HAP-1 (cell line): Measurements from ENCODE around the gene ASF1B.

Source experiments
- DNase-seq, 2 experiments: peaks; one replicate each; pipeline ENCODE4 v3.0.0-alpha.2; 2016 to 2020; ENCODE audit warnings: low spot score in 2 of 2
- H3K27me3 ChIP-seq: fragments of 250-450 bp; sonication (Bioruptor Pico); 2 replicates; pipeline ENCODE4 v1.5.1; 2020; ENCODE audit warnings: low read depth, mild to moderate bottlenecking, moderate library complexity
- H3K36me3 ChIP-seq: fragments of 250-450 bp; sonication (Bioruptor Pico); replicated peaks from 2 replicates; pipeline ENCODE4 v1.5.1; 2020; ENCODE audit warnings: mild to moderate bottlenecking
- H3K4me1 ChIP-seq: fragments of 250-450 bp; sonication (Bioruptor Pico); 2 replicates; pipeline ENCODE4 v1.5.1; 2020; ENCODE audit warnings: mild to moderate bottlenecking
- H3K4me3 ChIP-seq: fragments of 250-450 bp; sonication (Bioruptor Pico); 2 replicates; pipeline ENCODE4 v1.5.1; 2020; ENCODE audit warnings: mild to moderate bottlenecking, moderate library complexity
- H3K9me3 ChIP-seq: fragments of 250-450 bp; sonication (Bioruptor Pico); 2 replicates; pipeline ENCODE4 v1.5.1; 2020; ENCODE audit warnings: mild to moderate bottlenecking, moderate library complexity
- in situ Hi-C: fragments of 300-500 bp; cut with MboI; formaldehyde crosslinking; loops from 3 replicates; pipeline ENCODE4 v1.14.3; 2020; ENCODE audit warnings: low sequenced_read_pairs, inconsistent platforms, mixed read lengths

ASF1B gene

DNA sequence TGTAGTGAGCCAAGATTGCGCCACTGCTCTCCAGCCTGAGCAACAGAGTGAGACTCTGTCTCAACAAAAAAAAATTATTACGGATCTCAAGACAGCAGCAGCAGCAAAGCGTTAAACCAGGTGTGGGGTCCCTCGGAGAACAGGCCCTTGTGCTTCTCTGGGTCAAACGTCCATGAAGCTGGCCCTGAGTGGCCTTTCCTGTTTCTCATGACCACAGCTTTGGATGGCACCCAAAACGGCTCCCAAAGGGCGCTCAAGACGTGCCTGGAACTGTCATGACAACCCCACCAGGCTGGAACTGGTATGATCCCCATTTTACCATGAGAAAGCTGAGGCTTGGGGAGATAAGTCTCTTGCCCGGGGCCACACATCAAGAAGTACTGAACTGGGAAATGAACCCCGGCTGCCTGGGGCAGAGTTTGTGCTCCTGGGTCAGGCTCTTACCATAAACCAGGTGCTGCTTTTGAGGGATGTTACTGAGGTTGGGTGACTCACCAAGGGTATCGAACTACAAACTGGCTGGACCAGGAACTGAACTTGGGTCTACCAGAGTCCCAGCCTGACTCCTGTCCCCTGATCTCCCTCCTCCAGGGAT lies 34.2 kb downstream of the ASF1B start:
- no peaks in the 10 kb centered on the region for H3K27me3 ChIP-seq
- H3K36me3 ChIP-seq: peaks cover 24% of the 10 kb centered on the region
- in situ Hi-C loops: no loop called here
- no peaks in the 10 kb centered on the region for H3K9me3 ChIP-seq
- no peak for DNase-seq
- H3K4me1 ChIP-seq: no peaks in the 10 kb centered on the region
- no peak overlapping the region for H3K4me3 ChIP-seq

DNA sequence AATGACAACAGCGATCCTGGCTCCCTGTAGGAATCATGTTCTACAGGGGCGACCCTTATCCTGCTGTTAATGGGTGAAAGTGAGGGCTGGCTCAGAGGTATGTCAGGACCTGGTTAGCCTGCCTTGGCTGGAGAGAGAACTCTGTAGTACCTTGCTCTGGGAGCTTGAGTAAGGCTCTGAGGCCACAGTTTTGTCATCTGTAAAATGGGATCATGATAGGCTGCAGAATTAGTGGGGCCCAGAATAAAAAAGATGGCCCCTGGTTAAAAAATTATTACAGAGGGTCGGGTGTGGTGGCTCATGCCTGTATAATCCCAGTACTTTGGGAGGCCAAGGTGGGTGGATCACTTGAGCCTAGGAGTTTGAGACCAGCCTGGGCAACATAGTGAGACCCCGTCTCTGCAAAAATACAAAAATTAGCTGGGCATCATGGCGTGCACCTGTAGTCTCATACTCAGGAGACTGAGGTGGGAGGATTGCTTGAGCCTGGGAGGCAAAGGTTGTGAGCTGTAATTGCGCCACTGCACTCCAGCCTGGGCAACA lies 35.3 kb downstream of the ASF1B start:
- DNase-seq: no peak
- Histone ChIP-seq H3K9me3 (no peaks in the 10 kb centered on the region), H3K4me1 (no peaks in the 10 kb centered on the region), H3K27me3 (no peaks in the 10 kb centered on the region), H3K4me3 (no peak overlapping the region), H3K36me3 (peaks cover 27% of the 10 kb centered on the region)
- in situ Hi-C loops: no loop called here

DNA sequence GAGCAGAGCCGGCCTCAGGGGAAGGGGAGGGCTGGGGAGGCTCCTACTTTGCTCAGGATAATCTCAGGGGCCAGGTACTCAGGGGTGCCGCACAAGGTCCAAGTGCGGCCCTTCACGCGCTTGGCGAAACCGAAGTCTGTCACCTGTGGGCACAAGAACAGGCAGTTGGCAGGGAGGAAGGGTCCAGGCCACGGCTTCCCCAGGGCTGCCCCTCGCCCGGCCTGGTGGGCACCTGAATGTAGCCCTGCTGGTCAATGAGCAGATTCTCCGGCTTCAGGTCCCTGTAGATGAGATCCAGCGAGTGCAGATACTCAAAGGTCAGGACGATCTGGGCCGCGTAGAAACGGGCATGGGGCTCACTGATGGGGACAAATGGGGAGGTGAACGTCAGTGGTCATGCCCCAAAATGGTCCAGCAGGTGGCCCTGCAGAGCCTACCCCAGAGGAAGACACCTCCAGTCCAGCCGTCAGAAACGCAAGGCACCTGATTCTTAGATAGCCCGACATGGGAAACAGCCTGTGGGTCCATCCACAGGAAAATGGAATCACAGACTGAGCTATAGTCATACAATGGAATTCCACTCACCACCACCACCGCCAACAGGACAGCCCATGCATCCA lies 38.7 kb downstream of the ASF1B start:
- in situ Hi-C loops: no loop called here
- Histone ChIP-seq H3K4me1 (no peaks in the 10 kb centered on the region), H3K4me3 (no peak overlapping the region), H3K36me3 (peaks cover 22% of the 10 kb centered on the region), H3K9me3 (peaks cover 8% of the 10 kb centered on the region), H3K27me3 (no peaks in the 10 kb centered on the region)
- no peak for DNase-seq

DNA sequence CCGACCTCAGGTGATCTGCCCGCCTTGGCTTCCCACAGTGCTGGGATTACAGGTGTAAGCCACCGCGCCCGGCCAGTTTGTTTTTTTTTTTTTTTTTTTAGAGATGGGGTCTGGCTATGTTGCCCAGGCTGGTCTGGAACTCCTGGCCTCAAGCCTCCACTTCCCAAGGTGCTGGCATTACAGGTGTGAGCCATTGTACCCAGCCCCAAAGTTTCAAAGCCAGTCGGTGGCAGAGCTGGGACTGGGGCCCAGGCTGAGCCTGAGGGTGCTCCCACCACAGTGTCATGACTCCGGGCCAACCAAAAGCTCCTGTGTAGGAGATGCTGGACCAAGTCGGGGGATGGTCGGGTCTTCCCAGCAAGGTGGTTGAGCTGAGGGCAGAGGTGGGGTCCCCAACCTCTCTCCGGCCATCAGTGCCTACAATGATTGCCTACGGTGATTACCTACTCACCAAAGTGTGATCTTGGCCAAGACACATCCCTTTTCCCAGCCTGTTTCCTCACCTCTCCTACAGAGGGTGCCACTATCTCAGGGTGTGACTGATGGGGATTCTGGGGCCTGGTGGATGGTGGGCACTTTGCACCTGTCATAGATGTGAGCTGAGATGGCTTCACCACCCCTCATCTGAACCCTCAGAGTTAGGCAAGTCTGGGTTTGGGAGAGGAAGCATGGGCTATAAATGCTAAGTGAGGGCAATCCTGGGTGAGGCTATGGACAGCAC lies 40.0 kb downstream of the ASF1B start:
- Histone ChIP-seq H3K4me1 (peaks cover 2% of the 10 kb centered on the region; the same call in 1 of the 2 replicates), H3K9me3 (peaks cover 8% of the 10 kb centered on the region), H3K27me3 (no peaks in the 10 kb centered on the region), H3K4me3 (no peak overlapping the region), H3K36me3 (peaks cover 14% of the 10 kb centered on the region)
- in situ Hi-C loops: no loop called here
- no peak for DNase-seq

DNA sequence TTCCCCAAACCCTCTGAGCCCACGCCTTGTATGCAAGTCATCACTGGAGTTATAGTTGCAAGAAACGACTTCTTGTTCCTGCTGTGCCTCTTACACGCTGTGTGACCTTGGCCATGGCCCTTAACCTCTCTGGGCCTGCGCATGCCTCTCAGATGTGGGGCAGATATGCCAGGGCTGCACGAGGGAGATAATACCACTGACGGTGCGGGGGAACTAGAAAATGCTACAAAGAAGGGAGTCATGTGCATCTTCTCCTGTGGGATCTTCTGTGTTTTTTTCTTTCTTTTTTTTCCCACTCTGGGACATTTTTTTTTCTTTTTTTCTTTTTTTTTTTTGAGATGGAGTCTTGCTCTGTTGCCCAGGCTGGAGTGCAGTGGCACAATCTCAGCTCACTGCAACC lies 41.5 kb downstream of the ASF1B start:
- Histone ChIP-seq H3K36me3 (peaks cover 3% of the 10 kb centered on the region), H3K4me3 (no peak overlapping the region), H3K27me3 (no peaks in the 10 kb centered on the region), H3K4me1 (peaks cover 2% of the 10 kb centered on the region; the same call in 1 of the 2 replicates), H3K9me3 (peaks cover 8% of the 10 kb centered on the region)
- DNase-seq: no peak
- in situ Hi-C loops: no loop called here

DNA sequence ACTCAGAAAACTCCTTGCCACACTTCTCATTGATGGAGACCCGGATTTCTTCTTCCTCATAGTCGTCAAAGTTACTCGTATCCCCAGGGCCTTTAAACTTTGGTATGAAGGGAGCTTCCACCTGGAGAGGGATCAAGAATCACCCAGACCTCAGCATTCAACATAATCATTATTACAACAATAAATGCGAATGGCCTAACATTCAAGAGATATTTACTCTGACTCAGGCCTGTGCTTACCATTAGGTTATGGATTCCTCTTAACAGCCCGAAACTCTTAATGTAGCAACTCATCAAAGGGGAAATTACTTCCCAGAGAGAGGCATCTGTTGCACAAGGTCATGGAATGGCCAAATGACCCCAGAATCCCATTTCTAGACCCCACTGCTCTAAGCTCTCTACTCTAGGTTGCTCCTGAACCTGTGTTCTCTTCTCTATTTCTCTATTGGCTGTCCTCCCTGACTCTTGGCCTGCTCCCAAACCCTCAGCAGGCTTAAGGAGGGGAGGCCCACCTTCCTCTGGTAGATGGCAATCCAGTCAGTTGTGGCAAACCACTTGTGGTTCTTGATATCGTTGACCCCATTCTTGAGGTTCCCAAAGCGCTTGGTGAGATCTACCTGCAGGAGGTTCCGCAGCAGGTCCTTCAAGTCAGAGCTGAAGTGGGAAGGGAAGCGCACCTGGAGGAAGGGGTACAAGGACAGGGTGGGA lies 43.1 kb downstream of the ASF1B start:
- H3K4me1 ChIP-seq: peaks cover 2% of the 10 kb centered on the region; the same call in 1 of the 2 replicates
- H3K27me3 ChIP-seq: no peaks in the 10 kb centered on the region
- in situ Hi-C loops: no loop called here
- no peak for DNase-seq
- peaks cover 10% of the 10 kb centered on the region for H3K36me3 ChIP-seq
- no peak overlapping the region for H3K4me3 ChIP-seq
- H3K9me3 ChIP-seq: peaks cover 8% of the 10 kb centered on the region

DNA sequence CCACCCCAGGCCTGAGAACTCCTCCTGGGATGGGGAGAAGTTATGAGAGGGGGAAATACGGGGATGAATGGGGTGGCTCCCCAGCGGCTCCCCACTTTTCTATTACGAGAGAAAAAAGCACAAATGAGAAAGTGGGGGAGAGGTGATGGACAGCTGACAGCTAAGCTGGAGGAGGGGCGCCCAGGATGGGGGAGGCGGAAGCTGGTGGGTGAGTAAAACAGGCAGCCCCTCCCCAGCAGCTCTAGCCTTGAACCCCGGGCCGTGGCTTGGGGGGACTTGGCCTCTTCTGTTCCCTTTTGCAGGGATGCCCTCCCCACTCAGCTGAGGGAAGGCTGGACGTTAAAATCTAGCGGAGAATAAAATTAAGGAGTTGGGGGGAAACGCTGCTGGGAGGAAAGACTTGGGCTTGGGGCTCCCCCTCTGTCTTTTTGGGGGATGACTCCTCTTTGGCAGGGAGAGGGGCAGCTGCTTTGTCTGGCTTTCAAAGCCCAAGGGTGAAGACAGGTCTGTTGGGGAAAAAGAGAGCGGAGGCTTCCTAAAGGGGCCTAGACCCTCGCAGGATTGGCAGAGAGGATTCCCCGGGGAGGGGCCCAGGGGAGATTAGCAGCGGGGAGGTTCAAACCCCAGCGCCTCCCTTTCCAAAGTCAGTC lies 44.5 kb downstream of the ASF1B start:
- peaks cover 8% of the 10 kb centered on the region for H3K9me3 ChIP-seq
- peak in 1 of 2 experiments; percentile 36 for DNase-seq
- no peaks in the 10 kb centered on the region for H3K27me3 ChIP-seq
- in situ Hi-C loops: no loop called here
- peaks cover 12% of the 10 kb centered on the region for H3K36me3 ChIP-seq
- peak overlapping the region; percentile 49 for H3K4me3 ChIP-seq
- peaks cover 2% of the 10 kb centered on the region; the same call in 1 of the 2 replicates for H3K4me1 ChIP-seq

DNA sequence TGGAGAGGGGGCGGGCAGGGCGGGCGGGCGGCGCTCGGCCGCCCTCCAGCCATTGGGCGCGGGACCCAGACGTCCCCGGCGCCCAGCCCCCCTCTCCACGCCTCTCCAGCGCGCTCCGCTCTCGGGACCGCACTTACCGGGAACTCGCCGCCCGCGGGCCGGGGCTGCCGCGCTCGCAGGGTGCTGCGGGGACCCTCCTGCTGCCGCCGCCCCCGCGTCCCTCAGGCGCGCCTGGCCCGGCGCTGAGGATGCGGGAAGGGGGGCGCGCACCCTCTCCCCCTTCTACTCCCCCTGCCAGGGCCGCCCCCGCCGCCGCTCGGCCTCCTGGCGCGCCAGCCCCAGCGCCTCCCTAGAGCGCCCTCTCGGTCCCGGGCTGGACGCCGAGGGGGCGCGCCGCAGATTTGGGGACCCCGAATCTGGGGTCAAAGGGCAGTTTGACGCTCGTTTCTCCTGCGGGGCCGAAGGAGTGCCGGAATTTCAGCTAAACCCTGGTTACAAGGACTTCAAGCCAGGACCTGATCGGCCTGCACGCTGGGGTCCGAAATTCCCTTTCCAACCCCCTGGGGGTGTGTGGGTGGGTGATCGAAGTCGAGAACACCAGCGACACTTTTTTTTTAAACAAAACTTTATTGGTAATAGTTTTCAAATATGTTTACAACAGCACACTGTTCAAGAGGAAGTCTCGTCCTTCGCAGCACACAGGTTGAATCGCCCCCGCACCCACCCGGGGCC lies 45.1 kb downstream of the ASF1B start:
- Histone ChIP-seq H3K27me3 (no peaks in the 10 kb centered on the region), H3K36me3 (peaks cover 13% of the 10 kb centered on the region), H3K4me3 (peak overlapping the region; percentile 49), H3K4me1 (peaks cover 2% of the 10 kb centered on the region; the same call in 1 of the 2 replicates), H3K9me3 (peaks cover 8% of the 10 kb centered on the region)
- in situ Hi-C loops: no loop called here
- peak; percentile 62 to 73 for DNase-seq

DNA sequence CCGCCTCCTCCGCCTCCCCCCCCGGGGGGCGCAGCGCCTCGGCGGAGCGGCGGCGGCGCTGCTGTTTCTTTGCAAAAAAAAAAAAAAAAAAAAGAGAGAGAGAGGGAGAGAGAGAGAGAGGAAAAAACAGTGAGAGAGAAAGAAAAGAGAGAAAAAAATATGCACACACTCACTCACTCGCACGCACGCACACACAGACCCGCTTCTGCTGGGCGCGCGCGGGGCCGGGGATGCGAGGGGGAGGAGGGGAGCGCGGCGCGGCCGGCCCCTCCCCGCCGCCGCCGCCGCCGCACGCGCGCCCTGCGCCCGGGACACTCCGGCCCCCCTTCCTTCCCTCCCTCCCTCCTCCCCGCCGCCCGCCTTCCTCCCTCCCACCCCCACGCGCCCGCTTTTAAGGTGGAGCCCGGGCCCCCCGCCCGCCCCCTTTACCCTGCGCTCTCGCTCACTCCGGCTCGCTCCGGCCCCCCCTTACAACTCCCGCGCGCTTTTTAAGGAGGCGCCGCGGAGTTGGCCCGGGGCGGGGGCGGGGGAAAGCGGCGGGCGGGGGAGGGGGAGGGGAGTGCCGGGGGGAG lies 45.8 kb downstream of the ASF1B start, which contains the start of gene SAMD1:
TSS of gene SAMD1 (minus strand) at position 243 of the 572 bp plus-strand sequence.
- H3K4me1 ChIP-seq: peaks cover 2% of the 10 kb centered on the region; the same call in 1 of the 2 replicates
- H3K4me3 ChIP-seq: peak within 1 kb of the TSS; percentile 49
- in situ Hi-C loops: no loop called here
- DNase-seq: peak; percentile 79 to 93
- peaks cover 13% of the 10 kb centered on the region for H3K36me3 ChIP-seq
- peaks cover 8% of the 10 kb centered on the region for H3K9me3 ChIP-seq
- no peaks in the 10 kb centered on the region for H3K27me3 ChIP-seq

DNA sequence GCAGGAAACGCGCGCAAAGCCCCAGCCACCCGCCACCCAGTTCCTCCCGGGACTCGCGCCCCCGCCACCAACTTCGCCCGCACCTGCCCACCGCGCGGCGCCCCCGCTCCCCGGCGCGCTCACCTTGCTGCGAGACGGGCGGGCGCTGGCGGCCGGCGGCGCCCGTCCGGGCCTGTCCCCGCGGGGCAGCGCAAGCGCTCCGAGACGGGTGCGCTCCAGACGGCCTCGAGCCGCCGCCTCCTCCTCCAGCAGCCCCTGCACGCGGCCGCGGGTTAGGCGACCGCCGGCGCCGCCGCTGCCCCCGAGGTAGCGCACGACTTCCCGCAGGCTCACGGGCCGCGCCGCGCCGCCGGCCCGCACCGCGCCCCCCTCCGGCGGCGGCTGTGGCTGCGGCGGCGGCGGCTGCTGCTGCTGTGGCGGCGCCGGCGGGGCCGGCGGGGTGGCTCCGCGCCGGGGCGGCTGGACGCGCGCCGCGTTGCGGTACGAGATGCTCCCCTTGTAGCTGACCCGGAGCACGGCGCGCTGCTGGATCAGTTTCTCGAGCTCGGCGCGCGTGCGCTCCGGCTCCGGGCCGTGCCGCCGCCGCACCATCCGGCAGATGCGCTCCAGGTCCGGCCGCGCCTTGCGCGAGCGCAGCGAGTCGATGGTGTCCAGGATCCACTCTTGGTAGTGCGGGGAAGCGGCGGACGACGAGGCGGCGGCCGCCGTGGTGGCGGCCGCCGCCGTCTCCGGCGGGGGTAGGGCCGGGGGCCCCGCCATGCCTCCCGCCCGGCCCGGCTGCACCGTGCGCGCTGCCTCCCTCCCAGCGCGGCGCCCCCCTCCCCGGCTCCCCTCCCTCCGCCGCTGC lies 46.5 kb downstream of the ASF1B start:
- in situ Hi-C loops: no loop called here
- Histone ChIP-seq H3K27me3 (no peaks in the 10 kb centered on the region), H3K36me3 (peaks cover 13% of the 10 kb centered on the region), H3K4me1 (peaks cover 2% of the 10 kb centered on the region; the same call in 1 of the 2 replicates), H3K9me3 (peaks cover 8% of the 10 kb centered on the region), H3K4me3 (peak overlapping the region; percentile 38)
- DNase-seq: peak in 1 of 2 experiments; percentile 70

DNA sequence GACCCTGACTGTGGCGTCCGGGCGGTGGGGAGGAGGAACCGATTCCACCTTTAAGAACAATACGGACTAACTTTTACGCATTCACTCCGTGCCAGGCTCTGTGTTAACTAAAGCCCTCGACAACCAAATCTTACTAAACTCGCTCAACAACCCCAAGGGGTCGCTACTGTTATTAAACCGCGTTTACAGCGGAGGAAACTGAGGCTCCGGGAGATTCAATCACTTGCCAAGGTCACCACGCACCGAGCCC lies 47.1 kb downstream of the ASF1B start:
- Histone ChIP-seq H3K4me3 (peak overlapping the region; percentile 38), H3K4me1 (peaks cover 2% of the 10 kb centered on the region; the same call in 1 of the 2 replicates), H3K9me3 (peaks cover 8% of the 10 kb centered on the region), H3K27me3 (no peaks in the 10 kb centered on the region), H3K36me3 (peaks cover 13% of the 10 kb centered on the region)
- peak in 1 of 2 experiments; percentile 31 for DNase-seq
- in situ Hi-C loops: no loop called here
